Right atrium auricular region (tissue), 2 donors: Measurements from ENCODE around the gene TRAP1. TPM values are rescaled to one million over a fixed set of nuclear protein-coding genes. Genes with fewer than 3 reads are reported as not detected.

Experiments
- DNase-seq: peaks from one replicate; pipeline ENCODE4 v3.0.0-alpha.2; 2019; ENCODE audit warnings: low spot score
- H3K27ac ChIP-seq, 2 donors: fragments of 200-600 bp; sonication (generic); 1 replicate in 1 of 2; 2 replicates in 1 of 2; pipeline ENCODE4 v1.5.1; 2016 to 2019
- H3K27me3 ChIP-seq, 2 donors: fragments of 200-600 bp; sonication (generic); one replicate each; pipeline versions ENCODE4 v1.5.1 to v1.6.0; 2017 to 2019
- H3K36me3 ChIP-seq: fragments of 200-600 bp; sonication (generic); one replicate; pipeline ENCODE4 v1.5.1; 2016
- H3K4me1 ChIP-seq, 2 donors: fragments of 200-600 bp; sonication (generic); one replicate each; pipeline versions ENCODE4 v1.5.1 to v1.6.0; 2017 to 2019
- H3K4me3 ChIP-seq, 2 donors: fragments of 200-600 bp; sonication (generic); 1 replicate in 1 of 2; 2 replicates in 1 of 2; pipeline ENCODE4 v1.5.1; 2017 to 2019; ENCODE audit warnings: mild to moderate bottlenecking in 1 of 2, moderate library complexity in 1 of 2
- H3K9me3 ChIP-seq, 2 donors: fragments of 200-600 bp; sonication (generic); one replicate each; pipeline ENCODE4 v1.5.1; 2019
- CTCF ChIP-seq, 2 donors: fragments of 200-600 bp; sonication (generic); IDR thresholded peaks; one replicate each; pipeline ENCODE4 v1.5.1; 2019; ENCODE audit warnings: antibody characterized with exemption in 2 of 2
- total RNA-seq, 2 donors: library from RNA; depleted of rRNA; stranded (reverse); fragments of >200 nt; gene quantifications; one replicate each; pipeline ENCODE4 v1.1.0, GENCODE V29; 2016

The TRAP1 gene
- total RNA-seq, 2 donors from 2014 or later: 67.7 to 86.0 TPM

GRCh38 chr16:3760518-3760917 lies 43.2 kb upstream of the TRAP1 start:
- H3K4me1 ChIP-seq: peaks cover 0 to 6% of the 10 kb centered on the region in 2 donors
- DNase-seq: no peak
- H3K4me3 ChIP-seq: no peak overlapping the region
- no peak for TF ChIP-seq CTCF (IDR thresholded peaks at IDR 0.05)
- H3K27ac ChIP-seq: no peak overlapping the region
- H3K36me3 ChIP-seq: peaks cover 43% of the 10 kb centered on the region
- H3K9me3 ChIP-seq: no peaks in the 10 kb centered on the region
- H3K27me3 ChIP-seq: no peaks in the 10 kb centered on the region

- Histone ChIP-seq H3K27ac (no peak overlapping the region), H3K4me1 (peaks cover 0 to 6% of the 10 kb centered on the region in 2 donors), H3K36me3 (peaks cover 43% of the 10 kb centered on the region), H3K4me3 (no peak overlapping the region), H3K9me3 (no peaks in the 10 kb centered on the region), H3K27me3 (no peaks in the 10 kb centered on the region)
- no peak for DNase-seq
- TF ChIP-seq CTCF (IDR thresholded peaks at IDR 0.05): no peak
Measured at GRCh38 chr16:3759736-3760135, 42.4 kb upstream of the TRAP1 start.

- Histone ChIP-seq H3K4me3 (no peak overlapping the region), H3K27me3 (no peaks in the 10 kb centered on the region), H3K36me3 (peaks cover 30% of the 10 kb centered on the region), H3K27ac (no peak overlapping the region), H3K9me3 (no peaks in the 10 kb centered on the region), H3K4me1 (peaks cover 0 to 16% of the 10 kb centered on the region in 2 donors)
- DNase-seq: no peak
- no peak for TF ChIP-seq CTCF (IDR thresholded peaks at IDR 0.05)
Measured at GRCh38 chr16:3756113-3756512, 38.8 kb upstream of the TRAP1 start.

GRCh38 chr16:3755249-3755648 lies 37.9 kb upstream of the TRAP1 start:
- no peak for TF ChIP-seq CTCF (IDR thresholded peaks at IDR 0.05)
- Histone ChIP-seq H3K27ac (no peak overlapping the region), H3K4me3 (no peak overlapping the region), H3K36me3 (peaks cover 35% of the 10 kb centered on the region), H3K27me3 (no peaks in the 10 kb centered on the region), H3K9me3 (no peaks in the 10 kb centered on the region), H3K4me1 (peaks cover 0 to 16% of the 10 kb centered on the region in 2 donors)
- no peak for DNase-seq

GRCh38 chr16:3754772-3755171 lies 37.4 kb upstream of the TRAP1 start:
- Histone ChIP-seq H3K27ac (peak overlapping the region in 1 of 2 donors; percentile 6), H3K4me1 (peaks cover 0 to 13% of the 10 kb centered on the region in 2 donors), H3K4me3 (no peak overlapping the region)

More at GRCh38 chr16:3754772-3755171, 37.4 kb upstream of the TRAP1 start:
- DNase-seq: no peak
- no peak for TF ChIP-seq CTCF (IDR thresholded peaks at IDR 0.05)
- H3K27me3 ChIP-seq: no peaks in the 10 kb centered on the region
- H3K9me3 ChIP-seq: no peaks in the 10 kb centered on the region
- peaks cover 40% of the 10 kb centered on the region for H3K36me3 ChIP-seq
